AML-193 (cell line): ENCODE data around the gene APP.
"Not testable (repeated sequence)": the region's sequence is repeated elsewhere in the genome, so short reads cannot be mapped to it uniquely, and the experiment has no call there.

Experiments used
- DNase-seq, 2 experiments: peaks; one replicate each; lab custom pipeline; 2025; lab: John Stamatoyannopoulos, UW

The APP gene

GRCh38 chr21:25938658-25939395 lies 231.7 kb downstream of the APP start:
- DNase-seq, result no peak

GRCh38 chr21:25936776-25937175 lies 233.8 kb downstream of the APP start:
- DNase-seq, result no peak

- DNase-seq, result no peak
Measured at GRCh38 chr21:25934771-25935224, 235.8 kb downstream of the APP start.

- DNase-seq, result no peak
Measured at GRCh38 chr21:25934130-25934529, 236.4 kb downstream of the APP start.

GRCh38 chr21:25931765-25932164 lies 238.8 kb downstream of the APP start:
- no peak for DNase-seq

- DNase-seq, result no peak
Measured at GRCh38 chr21:25929856-25930520, 240.6 kb downstream of the APP start.

GRCh38 chr21:25927195-25927880 lies 243.2 kb downstream of the APP start:
- DNase-seq, result no peak

- DNase-seq, result no peak
Measured at GRCh38 chr21:25925936-25926335, 244.6 kb downstream of the APP start.

GRCh38 chr21:25925064-25925800 lies 245.3 kb downstream of the APP start:
- DNase-seq, result no peak

GRCh38 chr21:25918152-25918551 lies 252.4 kb downstream of the APP start:
- not testable (repeated sequence) for DNase-seq

GRCh38 chr21:25916226-25916625 lies 254.3 kb downstream of the APP start:
- no peak for DNase-seq

GRCh38 chr21:25913479-25913878 lies 257.1 kb downstream of the APP start:
- DNase-seq, result no peak

GRCh38 chr21:25912402-25912746 lies 258.2 kb downstream of the APP start:
- DNase-seq, result no peak

- DNase-seq, result no peak
Measured at GRCh38 chr21:25911730-25912401, 258.7 kb downstream of the APP start.

GRCh38 chr21:25910809-25911208 lies 259.8 kb downstream of the APP start:
- DNase-seq, result no peak

GRCh38 chr21:25909341-25909740 lies 261.2 kb downstream of the APP start:
- DNase-seq, result no peak

- no peak for DNase-seq
Measured at GRCh38 chr21:25908495-25908894, 262.1 kb downstream of the APP start.

GRCh38 chr21:25907573-25908275 lies 262.8 kb downstream of the APP start:
- no peak for DNase-seq

- DNase-seq, result no peak
Measured at GRCh38 chr21:25906587-25906986, 264.0 kb downstream of the APP start.

- no peak for DNase-seq
Measured at GRCh38 chr21:25905126-25905525, 265.4 kb downstream of the APP start.

- DNase-seq, result no peak
Measured at GRCh38 chr21:25904044-25904695, 266.4 kb downstream of the APP start.
